IMR-90 (cell line): ENCODE data around the gene NCAPG2.

Experiments
- BHLHE40 ChIP-seq: fragments of 150-350 bp; IDR thresholded peaks from 2 replicates; pipeline ENCODE4 v1.6.1; 2016; ENCODE audit warnings: mild to moderate bottlenecking, low read depth, low read length
- CTCF ChIP-seq: conservative IDR thresholded peaks from 2 replicates; pipeline ENCODE4 v1.5.1; 2012; ENCODE audit warnings: mild to moderate bottlenecking, low read depth, low read length, improper control_type of control experiment
- MAFK ChIP-seq: IDR thresholded peaks from 2 replicates; pipeline ENCODE4 v1.6.1; 2012; ENCODE audit warnings: low read depth, low read length, improper control_type of control experiment
- NFE2L2 ChIP-seq: fragments of 150-350 bp; IDR thresholded peaks from 2 replicates; pipeline ENCODE4 v1.6.1; 2016; ENCODE audit warnings: low read depth, mild to moderate bottlenecking, low read length
- POLR2A ChIP-seq: IDR thresholded peaks from 2 replicates; pipeline ENCODE4 v1.6.1; 2012; ENCODE audit warnings: mild to moderate bottlenecking, low read depth, low read length
- RCOR1 ChIP-seq: IDR thresholded peaks from 2 replicates; pipeline ENCODE4 v1.6.1; 2012; ENCODE audit warnings: mild to moderate bottlenecking, low read length, improper control_type of control experiment; ENCODE audit not compliant: insufficient replicate concordance

- TF ChIP-seq CTCF (no peak), POLR2A (no peak), MAFK (no peak), NFE2L2 (no peak), RCOR1 (no peak), BHLHE40 (no peak)
Observed at GRCh38 chr7:158583143-158583542, 121.5 kb downstream of the NCAPG2 start.
